ENCODE results near the gene ACTR1A.

DNA sequence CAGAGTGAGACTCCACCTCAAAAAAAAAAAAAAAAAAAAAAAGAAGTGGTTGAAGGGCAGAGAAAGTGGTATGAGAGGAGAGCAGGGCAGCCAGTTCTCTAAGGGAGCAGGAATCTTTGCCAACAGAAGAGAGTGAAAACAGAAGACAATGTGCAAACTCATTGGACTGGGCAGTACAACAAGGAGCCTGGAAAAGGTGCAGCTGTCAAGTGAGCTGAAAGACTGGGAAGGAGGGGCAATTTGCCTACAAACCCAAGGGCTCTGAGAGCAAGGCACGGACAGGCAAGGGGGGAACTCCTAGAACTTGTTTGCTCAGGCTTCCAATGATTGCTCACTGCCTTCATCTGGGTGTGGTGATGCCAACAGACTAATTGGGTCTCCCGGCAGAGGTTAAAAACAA is 9.5 kb downstream of the ACTR1A start:
- TF ChIP-seq, protein P1, sequence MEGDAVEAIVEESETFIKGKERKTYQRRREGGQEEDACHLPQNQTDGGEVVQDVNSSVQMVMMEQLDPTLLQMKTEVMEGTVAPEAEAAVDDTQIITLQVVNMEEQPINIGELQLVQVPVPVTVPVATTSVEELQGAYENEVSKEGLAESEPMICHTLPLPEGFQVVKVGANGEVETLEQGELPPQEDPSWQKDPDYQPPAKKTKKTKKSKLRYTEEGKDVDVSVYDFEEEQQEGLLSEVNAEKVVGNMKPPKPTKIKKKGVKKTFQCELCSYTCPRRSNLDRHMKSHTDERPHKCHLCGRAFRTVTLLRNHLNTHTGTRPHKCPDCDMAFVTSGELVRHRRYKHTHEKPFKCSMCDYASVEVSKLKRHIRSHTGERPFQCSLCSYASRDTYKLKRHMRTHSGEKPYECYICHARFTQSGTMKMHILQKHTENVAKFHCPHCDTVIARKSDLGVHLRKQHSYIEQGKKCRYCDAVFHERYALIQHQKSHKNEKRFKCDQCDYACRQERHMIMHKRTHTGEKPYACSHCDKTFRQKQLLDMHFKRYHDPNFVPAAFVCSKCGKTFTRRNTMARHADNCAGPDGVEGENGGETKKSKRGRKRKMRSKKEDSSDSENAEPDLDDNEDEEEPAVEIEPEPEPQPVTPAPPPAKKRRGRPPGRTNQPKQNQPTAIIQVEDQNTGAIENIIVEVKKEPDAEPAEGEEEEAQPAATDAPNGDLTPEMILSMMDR (IDR thresholded peaks at IDR 0.05), result no peak
- TF ChIP-seq HMGA2 (CRISPR knock-in tag; IDR thresholded peaks at IDR 0.05), result no peak
- TF ChIP-seq JAZF1 (CRISPR knock-in tag; IDR thresholded peaks at IDR 0.05), result no peak
- no peak for TF ChIP-seq ZNF317 (CRISPR knock-in tag; IDR thresholded peaks at IDR 0.05; ENCODE audit: borderline replicate concordance, low read depth)
